D721Med (cell line): ENCODE results near the gene LSR.

Source experiments
- DNase-seq: peaks from one replicate; pipeline ENCODE4 v3.0.0; 2011; ENCODE audit warnings: low spot score; ENCODE audit not compliant: insufficient read length
- FAIRE-seq: peaks from 2 replicates; lab custom pipeline; 2011; peaks lifted over from hg19 to GRCh38; lab: Jason Lieb, UNC
- CTCF ChIP-seq: IDR thresholded peaks from 2 replicates; pipeline ENCODE4 v1.5.1; 2012; ENCODE audit warnings: mild to moderate bottlenecking, control low read depth; ENCODE audit not compliant: insufficient read depth; ENCODE audit errors: missing control alignments

Gene LSR

DNA sequence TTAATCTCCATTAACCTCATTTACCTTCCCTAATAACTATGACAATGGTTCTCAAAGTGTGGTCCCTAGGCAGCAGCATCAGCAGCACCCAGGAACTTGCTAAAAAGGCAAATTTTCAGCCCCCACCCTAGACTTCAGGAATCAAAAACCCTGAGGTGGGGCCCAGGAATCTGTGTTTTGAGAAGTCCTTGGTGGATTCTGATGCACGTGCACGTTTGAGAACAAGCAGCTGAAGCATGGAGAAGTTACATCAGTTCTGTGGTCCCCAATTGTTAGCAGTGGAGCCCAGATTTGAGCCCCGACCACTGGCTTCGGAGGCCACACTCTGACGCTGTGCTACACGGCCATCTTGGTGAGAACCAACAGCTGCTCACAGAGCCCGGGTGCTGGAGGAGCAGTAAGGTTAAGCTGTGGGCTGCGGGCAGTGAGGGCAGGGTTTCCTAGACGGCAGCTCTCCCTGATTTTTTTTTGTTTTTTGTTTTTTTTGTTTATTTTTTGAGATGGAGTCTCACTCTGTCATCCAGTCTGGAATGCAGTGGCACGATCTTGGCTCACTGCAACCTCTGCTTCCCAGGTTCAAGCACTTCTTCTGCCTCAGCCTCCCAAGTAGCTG is 66.2 kb downstream of the LSR start:
- TF ChIP-seq CTCF: no peak
- no peak for FAIRE-seq
- DNase-seq: no peak

DNA sequence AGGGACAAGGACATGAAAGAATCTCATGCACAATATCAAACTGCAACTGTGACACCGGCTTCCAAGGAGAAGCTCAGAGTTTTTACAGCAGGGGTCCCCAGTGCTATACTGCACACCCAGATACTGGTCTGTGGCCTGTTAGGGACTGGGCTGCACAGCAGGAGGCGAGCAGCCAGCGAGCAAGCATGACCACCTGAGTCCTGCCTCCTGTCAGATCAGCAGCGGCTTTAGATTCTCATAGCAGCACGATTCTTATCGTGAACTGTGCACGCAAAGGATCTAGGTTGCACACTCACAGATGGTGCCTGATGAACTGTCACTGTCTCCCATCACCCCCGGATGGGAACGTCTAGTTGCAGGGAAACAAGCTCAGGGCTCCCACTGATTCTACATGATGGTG is 67.1 kb downstream of the LSR start:
- DNase-seq (no peak), FAIRE-seq (no peak)
- no peak for TF ChIP-seq CTCF

DNA sequence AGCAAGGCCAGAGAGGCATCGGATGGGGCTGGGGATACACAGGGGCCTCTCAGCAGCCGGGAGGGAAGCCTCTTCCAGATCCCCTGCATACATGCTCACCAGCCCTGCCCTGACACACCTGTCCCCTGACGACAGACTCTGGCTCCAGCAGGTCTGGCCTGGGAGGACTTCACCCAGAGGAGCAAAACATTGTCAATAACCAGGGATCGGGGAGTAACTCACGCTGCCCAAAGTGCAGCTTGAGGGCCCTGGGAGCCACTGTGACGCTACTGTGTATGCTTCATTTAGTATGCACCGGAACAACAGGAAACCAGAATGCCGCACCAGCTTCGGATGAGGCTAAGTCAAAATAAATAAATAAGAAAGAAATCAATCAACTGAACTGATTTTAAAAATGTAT is 67.8 kb downstream of the LSR start:
- no peak for TF ChIP-seq CTCF
- FAIRE-seq (no peak), DNase-seq (no peak)
